T-helper 2 cell (primary cell): ENCODE measurements around the gene SHH.

Experiments used
- DNase-seq, 5 experiments: peaks; one replicate each; pipeline versions ENCODE4 v3.0.0 to v3.0.0-alpha.2; 2012 to 2022

Gene SHH

GRCh38 chr7:155762036-155762435, 50.2 kb downstream of the SHH start:
- DNase-seq: no peak

GRCh38 chr7:155761162-155761561, 51.1 kb downstream of the SHH start:
- no peak for DNase-seq

- no peak for DNase-seq
Observed at GRCh38 chr7:155759740-155760430, 52.4 kb downstream of the SHH start.

GRCh38 chr7:155758348-155758747, 53.9 kb downstream of the SHH start:
- DNase-seq: no peak

GRCh38 chr7:155756322-155756721, 55.9 kb downstream of the SHH start:
- DNase-seq: no peak

- DNase-seq: no peak
Observed at GRCh38 chr7:155755026-155755425, 57.2 kb downstream of the SHH start.

- no peak for DNase-seq
Observed at GRCh38 chr7:155754165-155754564, 58.1 kb downstream of the SHH start.

GRCh38 chr7:155753446-155753965, 58.8 kb downstream of the SHH start:
- DNase-seq: no peak

- DNase-seq: no peak
Observed at GRCh38 chr7:155752756-155753445, 59.4 kb downstream of the SHH start.

GRCh38 chr7:155751409-155751808, 60.9 kb downstream of the SHH start:
- DNase-seq: no peak

- no peak for DNase-seq
Observed at GRCh38 chr7:155750255-155751125, 61.8 kb downstream of the SHH start.
